Smooth muscle cell (in vitro differentiated cells): Measurements from ENCODE around the gene TOGARAM1. TPM values are rescaled to one million over a fixed set of nuclear protein-coding genes. Genes with fewer than 3 reads are reported as not detected.

Experiments
- DNase-seq: peaks from one replicate; lab custom pipeline; 2025; ENCODE audit not compliant: unreplicated experiment; lab: John Stamatoyannopoulos, UW
- H2AFZ ChIP-seq: fragments of 200-600 bp; sonication (generic); 2 replicates; pipeline ENCODE4 v1.6.0; 2016; ENCODE audit warnings: antibody characterized with exemption, low read depth, mild to moderate bottlenecking
- H3F3A ChIP-seq: fragments of 200-600 bp; sonication (generic); 2 replicates; pipeline ENCODE4 v1.6.0; 2017; ENCODE audit warnings: antibody characterized with exemption, low read depth
- H3K27ac ChIP-seq: fragments of 200-600 bp; sonication (generic); 2 replicates; pipeline ENCODE4 v1.5.1; 2016; ENCODE audit warnings: low read depth, mild to moderate bottlenecking
- H3K27me3 ChIP-seq: fragments of 200-600 bp; sonication (generic); 2 replicates; pipeline ENCODE4 v1.6.1; 2016; ENCODE audit warnings: low read depth, mild to moderate bottlenecking
- H3K36me3 ChIP-seq: fragments of 200-600 bp; sonication (generic); 2 replicates; pipeline ENCODE4 v1.5.1; 2016; ENCODE audit warnings: low read depth
- H3K4me1 ChIP-seq: fragments of 200-600 bp; sonication (generic); 2 replicates; pipeline ENCODE4 v1.5.1; 2016; ENCODE audit warnings: low read depth
- H3K4me2 ChIP-seq: fragments of 200-600 bp; sonication (generic); 2 replicates; pipeline ENCODE4 v1.6.0; 2016; ENCODE audit warnings: mild to moderate bottlenecking
- H3K4me3 ChIP-seq: fragments of 200-600 bp; sonication (generic); 2 replicates; pipeline ENCODE4 v1.5.1; 2016; ENCODE audit warnings: mild to moderate bottlenecking
- H3K79me2 ChIP-seq: fragments of 200-600 bp; sonication (generic); 2 replicates; pipeline ENCODE4 v1.6.0; 2016; ENCODE audit warnings: low read depth, mild to moderate bottlenecking
- H3K9ac ChIP-seq: fragments of 200-600 bp; sonication (generic); 2 replicates; pipeline ENCODE4 v1.6.0; 2016; ENCODE audit warnings: low read depth
- H3K9me3 ChIP-seq: fragments of 200-600 bp; sonication (generic); replicated peaks from 2 replicates; pipeline ENCODE4 v1.5.1; 2016; ENCODE audit warnings: low read depth
- H4K20me1 ChIP-seq: fragments of 200-600 bp; sonication (generic); 2 replicates; pipeline ENCODE4 v1.6.0; 2016; ENCODE audit warnings: low read depth
- WGBS: methylation state at CpG from one replicate; pipeline ENCODE4 v1.1.7; 2016; ENCODE audit warnings: low lambda C conversion rate; 5-methylcytosine and 5-hydroxymethylcytosine counted together
- polyA plus RNA-seq: library from polyadenylated mRNA; unstranded; fragments of >200 nt; fragmentation: Nextera tagmentation; extraction: Ambion mirVana; gene quantifications from 2 replicates; pipeline ENCODE4 v1.2.1, GENCODE V29; 2016
- total RNA-seq: library from RNA; depleted of rRNA; stranded (reverse); fragments of >200 nt; gene quantifications from 2 replicates; pipeline ENCODE4 v1.2.3, GENCODE V29; 2014
- TF ChIP-seq, protein P1 (sequence below): fragments of 200-600 bp; sonication (generic); IDR thresholded peaks from 2 replicates; pipeline ENCODE4 v1.5.1; 2017; ENCODE audit warnings: borderline replicate concordance, mild to moderate bottlenecking, antibody characterized with exemption; ENCODE audit not compliant: insufficient read depth, poor library complexity, severe bottlenecking

TOGARAM1 gene
- total and polyA plus RNA-seq, 2 experiments from 2014 or later, result 9.8 to 22.8 TPM

DNA sequence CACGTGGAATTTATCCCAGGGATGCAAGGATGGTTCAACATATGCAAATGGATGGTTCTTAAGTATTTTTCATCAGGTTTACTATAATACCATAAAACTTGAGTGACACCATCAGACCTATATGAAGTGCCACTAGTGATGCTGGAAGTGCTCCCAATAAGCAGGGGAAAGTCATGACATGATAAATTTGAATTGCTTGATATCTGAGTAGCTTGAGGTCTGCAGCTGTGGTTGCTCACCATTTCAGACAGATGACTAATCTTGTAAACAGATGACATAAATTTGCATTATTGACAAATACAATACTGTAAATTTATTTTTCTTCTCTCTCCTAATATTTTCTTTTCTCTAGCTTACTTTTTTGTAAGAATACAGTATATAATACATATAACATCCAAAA is 108.2 kb downstream of the TOGARAM1 start:
- H2AFZ ChIP-seq, result no peak overlapping the region
- no peaks in the 10 kb centered on the region for H3K4me1 ChIP-seq
- H3K9me3 ChIP-seq, result no peaks in the 10 kb centered on the region
- no peak overlapping the region for H3K27ac ChIP-seq
- no peak overlapping the region for H3K4me3 ChIP-seq
- H3K27me3 ChIP-seq, result no peaks in the 10 kb centered on the region
- H3K79me2 ChIP-seq, result peaks cover 7% of the 10 kb centered on the region
- DNase-seq, result no peak
- H3K4me2 ChIP-seq, result no peak overlapping the region
- no peak overlapping the region for H3K9ac ChIP-seq
- peaks cover 7% of the 10 kb centered on the region for H3K36me3 ChIP-seq
- WGBS, result 94% methylated on average over 1 of the region's 1 CpG
- TF ChIP-seq, protein P1, sequence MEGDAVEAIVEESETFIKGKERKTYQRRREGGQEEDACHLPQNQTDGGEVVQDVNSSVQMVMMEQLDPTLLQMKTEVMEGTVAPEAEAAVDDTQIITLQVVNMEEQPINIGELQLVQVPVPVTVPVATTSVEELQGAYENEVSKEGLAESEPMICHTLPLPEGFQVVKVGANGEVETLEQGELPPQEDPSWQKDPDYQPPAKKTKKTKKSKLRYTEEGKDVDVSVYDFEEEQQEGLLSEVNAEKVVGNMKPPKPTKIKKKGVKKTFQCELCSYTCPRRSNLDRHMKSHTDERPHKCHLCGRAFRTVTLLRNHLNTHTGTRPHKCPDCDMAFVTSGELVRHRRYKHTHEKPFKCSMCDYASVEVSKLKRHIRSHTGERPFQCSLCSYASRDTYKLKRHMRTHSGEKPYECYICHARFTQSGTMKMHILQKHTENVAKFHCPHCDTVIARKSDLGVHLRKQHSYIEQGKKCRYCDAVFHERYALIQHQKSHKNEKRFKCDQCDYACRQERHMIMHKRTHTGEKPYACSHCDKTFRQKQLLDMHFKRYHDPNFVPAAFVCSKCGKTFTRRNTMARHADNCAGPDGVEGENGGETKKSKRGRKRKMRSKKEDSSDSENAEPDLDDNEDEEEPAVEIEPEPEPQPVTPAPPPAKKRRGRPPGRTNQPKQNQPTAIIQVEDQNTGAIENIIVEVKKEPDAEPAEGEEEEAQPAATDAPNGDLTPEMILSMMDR, result no peak
- peaks cover 15% of the 10 kb centered on the region for H4K20me1 ChIP-seq
- peaks cover 5% of the 10 kb centered on the region for H3F3A ChIP-seq

DNA sequence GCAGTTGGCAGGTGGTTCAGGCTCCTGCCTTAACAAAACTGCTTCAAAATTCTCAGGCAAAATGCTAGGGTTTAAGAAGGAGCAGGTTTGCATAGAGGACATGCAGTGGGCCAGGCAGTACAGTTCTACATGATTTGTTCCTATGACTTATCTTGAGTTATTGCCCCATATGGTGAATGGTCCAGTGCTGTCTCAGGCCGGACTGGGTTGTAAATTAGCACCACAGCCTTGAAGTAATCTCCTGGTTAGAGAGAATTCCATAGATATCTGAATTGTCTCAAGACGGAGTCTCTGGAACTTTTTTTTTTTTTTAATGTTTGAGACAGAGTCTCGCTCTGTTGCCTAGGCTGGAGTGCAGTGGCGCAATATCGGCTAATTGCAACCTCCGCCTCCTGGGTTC is 110.1 kb downstream of the TOGARAM1 start:
- Histone ChIP-seq H3F3A (no peaks in the 10 kb centered on the region), H3K9me3 (no peaks in the 10 kb centered on the region), H4K20me1 (no peaks in the 10 kb centered on the region), H3K27me3 (no peaks in the 10 kb centered on the region), H3K4me3 (no peak overlapping the region), H3K4me2 (no peak overlapping the region), H3K79me2 (no peaks in the 10 kb centered on the region), H2AFZ (no peak overlapping the region), H3K9ac (no peak overlapping the region), H3K4me1 (no peaks in the 10 kb centered on the region), H3K27ac (no peak overlapping the region), H3K36me3 (peaks cover 7% of the 10 kb centered on the region)
- 73% methylated on average over 6 of the region's 6 CpGs for WGBS
- TF ChIP-seq, protein P1, result no peak
- no peak for DNase-seq

DNA sequence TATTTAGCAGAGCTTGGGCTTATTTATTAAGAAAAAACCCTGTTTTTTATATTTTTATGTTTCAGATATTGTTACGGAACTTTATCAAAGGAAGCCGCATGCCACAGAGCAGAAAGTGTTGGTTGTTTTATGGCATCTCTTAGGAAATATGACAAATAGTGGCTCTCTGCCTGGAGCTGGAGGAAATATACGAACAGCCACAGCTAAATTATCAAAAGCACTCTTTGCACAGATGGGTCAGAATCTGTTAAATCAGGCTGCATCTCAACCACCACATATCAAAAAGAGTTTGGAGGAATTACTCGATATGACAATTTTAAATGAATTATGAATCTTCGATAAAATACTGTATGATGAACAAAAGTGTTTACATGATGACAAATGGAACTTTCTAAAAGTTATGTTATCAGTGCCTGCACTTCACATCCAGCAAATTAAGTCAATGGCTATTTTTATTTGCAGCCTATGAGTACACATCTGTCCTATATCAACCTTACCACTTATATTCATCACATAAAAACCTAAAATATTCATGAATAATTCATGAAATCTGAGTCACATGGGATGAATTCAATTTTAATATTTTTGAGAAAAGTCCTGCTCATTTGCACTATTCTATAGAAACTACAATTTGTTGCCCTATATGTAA is 111.4 kb downstream of the TOGARAM1 start:
- H3K4me1 ChIP-seq, result no peaks in the 10 kb centered on the region
- H2AFZ ChIP-seq, result no peak overlapping the region

More for the DNA sequence above, 111.4 kb downstream of the TOGARAM1 start:
- H3K27ac ChIP-seq, result no peak overlapping the region
- H3K79me2 ChIP-seq, result no peaks in the 10 kb centered on the region
- H3K9ac ChIP-seq, result no peak overlapping the region
- TF ChIP-seq, protein P1, result no peak
- no peaks in the 10 kb centered on the region for H3K9me3 ChIP-seq
- 95% methylated on average over 5 of the region's 5 CpGs for WGBS
- H3K4me2 ChIP-seq, result no peak overlapping the region
- no peak for DNase-seq
- H3K27me3 ChIP-seq, result no peaks in the 10 kb centered on the region
- peaks cover 7% of the 10 kb centered on the region for H3K36me3 ChIP-seq
- H3K4me3 ChIP-seq, result no peak overlapping the region
- H3F3A ChIP-seq, result no peaks in the 10 kb centered on the region
- H4K20me1 ChIP-seq, result no peaks in the 10 kb centered on the region
